GM18505 (cell line): ENCODE data around the gene CLDN7.
A peak's percentile ranks its signal among the peaks of the same experiment; 100 is the strongest.

Experiments
- ATAC-seq: cut with Tn5 transposase; IDR thresholded peaks from one replicate; pipeline ENCODE4 v1.9.1; 2021; ENCODE audit not compliant: unreplicated experiment
- POLR2A ChIP-seq: IDR thresholded peaks from 4 replicates; pipeline ENCODE4 v1.6.1; 2011; ENCODE audit warnings: borderline replicate concordance; ENCODE audit not compliant: insufficient read depth, insufficient read length; ENCODE audit errors: extremely low read depth

The CLDN7 gene

DNA sequence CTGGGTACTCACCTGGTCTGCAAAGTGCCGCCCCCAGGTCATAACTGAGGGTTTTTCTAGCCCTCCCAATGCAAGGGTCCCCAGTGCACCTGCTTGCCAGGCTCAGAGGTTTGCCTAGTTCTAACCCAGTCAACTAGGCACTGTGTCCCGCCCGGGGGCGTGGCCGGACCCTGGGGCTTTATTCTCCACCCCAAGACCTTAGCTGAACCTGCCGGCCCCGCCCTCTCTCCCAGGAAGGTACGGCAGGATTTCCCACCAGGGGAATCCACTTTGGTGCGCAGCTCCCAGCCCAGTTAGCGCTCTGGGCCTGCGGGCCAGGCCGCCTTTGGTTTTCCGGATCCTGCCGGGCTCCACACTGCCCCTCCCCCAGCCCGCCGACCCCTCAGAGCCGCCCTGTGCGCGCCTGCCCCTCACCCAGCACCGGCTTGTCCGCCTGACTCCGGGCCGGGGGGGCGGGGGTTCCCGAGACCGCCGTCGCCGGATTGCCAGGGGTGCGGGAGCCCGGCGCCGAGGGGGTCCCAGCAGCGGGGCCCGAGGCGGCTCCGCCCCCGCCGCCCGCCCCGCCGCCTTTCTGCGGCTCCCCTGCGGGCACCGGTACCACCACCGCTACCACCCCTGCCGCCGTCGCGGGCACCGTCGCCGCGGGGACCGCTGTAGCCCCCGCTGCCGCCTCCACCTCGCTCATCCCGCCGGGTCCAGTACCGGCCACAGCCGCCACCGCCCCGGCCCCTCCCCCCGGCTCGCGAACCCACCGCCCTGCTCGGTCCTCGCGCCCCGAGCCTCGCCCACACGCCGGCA is 31.7 kb upstream of the CLDN7 start:
- no peak for TF ChIP-seq POLR2A
- ATAC-seq: peak; percentile 1

DNA sequence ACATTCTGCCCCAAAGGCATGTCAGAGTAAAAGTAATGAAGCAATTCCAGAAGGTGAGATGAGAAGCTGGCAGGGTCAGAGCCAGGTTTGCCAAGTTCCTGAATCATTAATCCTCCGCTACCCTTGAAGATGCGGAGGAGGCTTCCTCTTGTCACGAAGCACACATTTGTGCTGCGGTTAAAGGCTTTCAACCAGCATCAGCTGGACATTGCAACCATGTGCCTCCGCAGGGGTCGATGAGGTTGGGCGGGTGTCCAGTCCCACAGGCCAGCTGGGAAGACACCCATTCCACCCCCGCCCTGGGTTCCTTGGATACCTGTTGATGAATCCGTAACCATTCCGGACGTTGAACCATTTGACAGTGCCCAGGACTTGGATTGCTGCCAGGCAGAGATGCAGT is 30.9 kb upstream of the CLDN7 start:
- no peak for ATAC-seq
- no peak for TF ChIP-seq POLR2A

DNA sequence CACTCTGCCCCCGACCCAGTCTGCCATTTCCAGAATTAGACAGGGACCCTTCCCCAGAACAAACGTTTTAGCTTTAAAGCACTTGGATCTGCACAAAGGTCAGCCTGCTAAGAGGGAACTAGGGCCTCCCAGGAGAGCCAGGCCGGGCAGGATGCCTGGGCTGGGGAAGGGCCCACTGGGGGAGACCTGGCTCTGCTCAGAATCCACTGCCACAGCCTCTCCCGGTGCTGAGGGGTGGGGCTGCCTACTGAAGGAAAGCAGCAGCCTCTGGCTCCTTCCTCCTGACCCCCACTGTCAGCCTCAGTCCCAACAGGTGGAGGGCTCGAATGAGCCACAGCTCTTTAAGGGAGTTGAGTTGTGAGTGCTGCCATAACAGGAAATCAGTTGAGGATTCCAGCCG is 30.5 kb upstream of the CLDN7 start:
- ATAC-seq: no peak
- no peak for TF ChIP-seq POLR2A

DNA sequence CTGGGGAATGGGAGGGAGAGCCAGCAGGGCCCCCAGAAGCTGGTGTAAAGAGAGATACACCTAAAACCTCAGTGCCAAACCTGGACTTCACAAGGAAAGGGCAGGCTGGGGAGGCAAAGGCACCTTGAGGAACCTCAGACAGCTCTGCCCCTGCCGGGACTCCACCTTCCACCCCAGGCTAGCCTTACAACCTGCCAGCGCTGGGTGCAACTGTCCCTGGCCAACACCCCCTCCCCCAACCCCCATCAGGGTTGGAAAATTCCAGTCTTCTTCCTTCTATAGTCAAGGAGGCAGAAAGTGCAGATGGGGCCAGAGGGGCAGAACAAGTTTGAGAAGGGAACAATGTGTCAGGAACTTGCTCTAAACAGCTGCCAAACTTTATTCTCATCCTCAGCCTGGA is 29.9 kb upstream of the CLDN7 start:
- TF ChIP-seq POLR2A: no peak
- ATAC-seq: no peak

DNA sequence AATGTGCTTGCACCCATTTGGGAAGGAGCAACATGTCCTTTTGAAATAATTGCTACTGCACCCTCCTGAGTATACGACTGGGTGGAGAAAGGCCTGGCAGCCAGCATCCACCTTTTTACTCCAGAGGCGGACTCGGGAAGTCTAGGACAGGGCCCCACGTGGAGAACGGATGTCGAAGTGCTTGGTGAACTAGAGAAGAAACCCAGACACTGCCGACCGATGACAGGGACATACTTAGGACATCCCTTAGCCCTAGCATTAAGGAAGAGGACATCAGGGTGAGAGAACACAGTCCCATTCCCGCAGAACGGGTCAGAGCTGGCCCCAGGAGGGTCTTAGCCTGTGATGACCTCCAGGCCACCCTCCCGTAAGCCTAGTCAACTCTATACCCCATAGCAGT is 28.4 kb upstream of the CLDN7 start:
- no peak for ATAC-seq
- TF ChIP-seq POLR2A: no peak

DNA sequence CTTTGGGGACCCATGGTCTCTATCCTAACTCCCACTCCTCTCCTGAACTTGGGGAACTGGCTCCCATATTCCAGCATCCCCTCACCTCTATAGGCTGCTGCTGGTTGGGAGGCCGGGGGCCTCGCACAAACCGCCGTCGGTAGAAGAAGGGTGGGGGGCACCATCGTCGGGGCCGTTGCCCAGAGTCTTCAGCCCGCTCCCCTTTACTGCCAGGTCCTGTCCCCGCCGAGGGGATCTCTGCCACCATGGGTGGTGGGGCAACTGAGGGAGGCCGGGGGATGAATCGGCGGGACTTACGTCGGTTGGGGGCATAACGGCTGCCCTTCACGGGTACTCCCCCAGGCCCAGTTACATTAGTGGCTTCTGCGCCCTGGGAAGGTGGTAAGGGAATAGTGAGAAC is 27.9 kb upstream of the CLDN7 start:
- no peak for TF ChIP-seq POLR2A
- ATAC-seq: no peak

DNA sequence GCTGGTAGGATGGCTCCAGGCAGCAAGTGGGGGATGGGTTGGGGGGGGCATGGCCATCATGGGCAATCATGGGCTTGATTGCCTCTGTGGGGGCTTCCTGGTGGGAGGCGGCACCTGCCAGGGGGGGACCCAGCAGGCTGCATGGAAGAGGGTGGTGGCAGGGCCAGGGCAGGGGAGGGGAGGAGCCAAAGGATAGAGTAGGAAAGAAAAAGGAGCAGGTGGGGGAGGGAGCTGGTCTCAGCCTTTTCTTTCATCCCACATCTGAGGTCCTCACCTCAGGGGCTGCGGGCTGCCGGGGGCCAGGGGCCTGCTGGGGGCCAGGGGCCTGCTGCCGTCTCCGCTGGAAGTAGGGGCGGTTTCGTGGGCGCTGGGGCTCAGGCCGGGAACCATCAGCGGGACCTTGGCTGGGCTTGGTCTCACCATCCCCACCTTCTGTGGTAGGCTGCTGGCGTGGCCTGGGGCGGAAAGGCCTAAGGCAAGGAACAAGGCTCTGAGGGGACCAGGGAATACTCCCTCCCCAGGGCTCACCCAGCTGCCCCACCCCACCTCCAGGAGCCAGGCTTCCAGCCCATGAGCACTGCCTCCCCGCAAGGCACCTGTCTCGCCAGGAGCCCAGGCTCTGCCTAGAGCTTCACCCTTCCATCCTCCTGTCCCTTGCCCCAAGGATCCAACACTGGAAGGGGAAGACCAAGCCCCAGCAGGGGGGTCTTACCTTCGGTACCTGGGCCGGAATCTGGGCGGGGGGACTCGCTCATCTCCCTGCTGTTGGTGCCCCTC is 27.2 kb upstream of the CLDN7 start:
- TF ChIP-seq POLR2A: no peak
- ATAC-seq: no peak

DNA sequence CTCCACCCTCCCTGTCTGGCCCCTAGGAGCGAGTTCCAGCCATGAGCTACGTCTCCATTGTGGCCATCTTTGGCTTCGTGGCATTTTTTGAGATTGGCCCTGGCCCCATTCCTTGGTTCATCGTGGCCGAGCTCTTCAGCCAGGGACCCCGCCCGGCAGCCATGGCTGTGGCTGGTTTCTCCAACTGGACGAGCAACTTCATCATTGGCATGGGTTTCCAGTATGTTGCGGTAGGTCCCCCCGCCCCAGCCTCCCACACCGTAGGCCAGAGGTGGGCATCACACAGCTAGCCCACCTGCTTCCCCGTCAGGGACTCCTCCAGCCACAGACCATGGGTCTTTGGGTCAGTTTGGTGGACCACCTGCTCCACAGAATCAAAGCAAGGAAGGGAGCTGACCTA is 23.4 kb upstream of the CLDN7 start:
- ATAC-seq: no peak
- no peak for TF ChIP-seq POLR2A

DNA sequence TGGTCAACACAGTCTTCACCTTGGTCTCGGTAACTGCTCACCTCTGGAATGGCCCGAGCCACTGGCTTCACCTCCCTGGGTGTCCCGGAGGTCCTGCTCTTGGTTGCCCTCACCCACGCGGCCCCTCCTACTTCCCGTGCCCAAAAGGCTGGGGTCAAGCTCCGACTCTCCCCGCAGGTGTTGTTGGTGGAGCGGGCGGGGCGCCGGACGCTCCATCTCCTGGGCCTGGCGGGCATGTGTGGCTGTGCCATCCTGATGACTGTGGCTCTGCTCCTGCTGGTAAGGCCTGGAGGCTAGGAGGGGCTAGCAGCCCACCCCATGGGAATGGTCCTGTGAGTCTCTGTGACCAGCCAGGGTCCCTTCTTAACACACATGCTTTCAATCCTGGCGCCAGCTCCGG is 22.6 kb upstream of the CLDN7 start:
- no peak for ATAC-seq
- no peak for TF ChIP-seq POLR2A

DNA sequence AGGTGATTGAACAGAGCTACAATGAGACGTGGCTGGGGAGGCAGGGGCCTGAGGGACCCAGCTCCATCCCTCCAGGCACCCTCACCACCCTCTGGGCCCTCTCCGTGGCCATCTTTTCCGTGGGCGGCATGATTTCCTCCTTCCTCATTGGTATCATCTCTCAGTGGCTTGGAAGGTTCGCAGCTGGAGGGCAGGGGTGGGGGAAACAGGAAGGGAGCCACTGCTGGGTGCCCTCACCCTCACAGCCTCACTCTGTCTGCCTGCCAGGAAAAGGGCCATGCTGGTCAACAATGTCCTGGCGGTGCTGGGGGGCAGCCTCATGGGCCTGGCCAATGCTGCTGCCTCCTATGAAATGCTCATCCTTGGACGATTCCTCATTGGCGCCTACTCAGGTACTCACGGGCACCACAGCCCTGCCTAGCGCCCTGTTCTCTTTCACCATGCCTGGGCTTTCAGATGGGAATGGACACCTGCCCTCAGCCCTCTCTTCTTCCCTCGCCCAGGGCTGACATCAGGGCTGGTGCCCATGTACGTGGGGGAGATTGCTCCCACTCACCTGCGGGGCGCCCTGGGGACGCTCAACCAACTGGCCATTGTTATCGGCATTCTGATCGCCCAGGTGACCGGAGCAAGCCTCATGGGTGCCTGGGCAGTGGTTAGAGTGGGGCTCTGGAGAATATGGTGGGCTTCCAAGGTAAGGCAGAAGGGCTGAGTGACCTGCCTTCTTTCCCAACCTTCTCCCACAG is 21.4 kb upstream of the CLDN7 start:
- no peak for ATAC-seq
- no peak for TF ChIP-seq POLR2A

DNA sequence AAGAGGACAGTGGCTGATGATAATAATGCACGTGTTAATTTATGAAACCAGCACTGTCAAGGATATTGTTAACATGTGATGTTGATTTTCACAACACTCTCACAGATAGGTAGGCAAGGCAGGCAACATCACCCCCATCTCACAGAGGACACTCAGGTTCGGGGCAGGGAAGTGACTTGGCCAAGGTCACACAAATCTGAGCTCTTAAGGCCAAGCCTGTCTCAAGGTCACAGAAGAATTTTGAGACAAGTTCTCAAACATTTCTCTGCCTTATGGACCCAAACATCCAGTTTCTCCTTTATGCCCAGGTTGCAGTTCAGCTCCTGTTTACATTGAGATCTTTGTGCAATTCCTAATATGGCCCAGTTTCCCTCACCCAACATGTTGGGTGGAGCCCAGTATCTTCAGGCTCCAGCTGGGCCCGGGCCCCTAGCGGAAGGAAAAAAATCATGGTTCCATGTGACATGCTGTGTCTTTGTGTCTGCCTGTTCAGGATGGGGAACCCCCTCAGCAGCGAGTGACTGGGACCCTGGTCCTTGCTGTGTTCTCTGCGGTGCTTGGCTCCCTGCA is 20.6 kb upstream of the CLDN7 start:
- no peak for TF ChIP-seq POLR2A
- no peak for ATAC-seq

DNA sequence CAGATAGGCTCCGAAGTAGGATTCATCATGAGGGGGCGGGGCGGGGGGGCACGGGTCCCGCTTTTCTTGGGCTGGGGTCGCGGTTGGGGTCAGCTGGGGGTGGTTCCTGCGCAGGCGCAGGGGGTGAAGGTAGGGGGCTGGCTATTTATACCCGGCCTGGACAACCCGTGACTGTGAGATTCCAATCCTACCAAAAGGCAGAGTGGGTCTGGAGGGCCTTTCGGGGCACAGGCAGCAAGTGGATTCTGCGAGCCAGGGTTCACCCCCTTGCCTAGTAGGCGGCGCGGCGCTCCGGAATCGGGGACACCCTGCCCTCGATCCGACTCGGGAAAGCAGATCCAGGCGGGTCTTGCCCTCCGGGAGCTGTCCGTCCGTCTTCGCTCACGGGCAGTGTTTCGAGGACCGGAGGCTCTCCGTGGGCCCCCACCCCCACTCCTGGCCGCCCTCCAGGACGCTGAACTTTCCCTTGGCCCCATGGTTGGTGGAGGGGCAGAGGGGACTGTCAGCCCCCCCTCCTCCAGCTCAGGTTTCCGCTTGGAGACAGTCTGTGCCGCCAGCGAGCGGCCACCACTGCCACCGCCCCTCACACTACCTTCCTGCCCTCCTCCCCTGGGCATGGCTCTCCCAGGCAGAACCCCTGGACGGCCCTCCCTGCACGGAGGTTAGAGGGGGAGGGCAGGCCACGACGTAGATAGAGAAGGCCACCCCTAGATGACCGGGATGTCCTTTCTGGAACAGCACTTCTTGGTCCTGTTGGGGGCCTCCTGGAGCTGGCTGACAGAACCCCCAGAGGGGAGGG is 19.9 kb upstream of the CLDN7 start:
- no peak for ATAC-seq
- TF ChIP-seq POLR2A: no peak
